GM19025 (cell line): Measurements from ENCODE around the gene PRR20C.
"Not testable (repeated sequence)": the region's sequence is repeated elsewhere in the genome, so short reads cannot be mapped to it uniquely, and the experiment has no call there.

Experiments used
- ATAC-seq: cut with Tn5 transposase; IDR thresholded peaks from one replicate; pipeline ENCODE4 v1.9.1; 2021; ENCODE audit warnings: mild to moderate bottlenecking, low read depth, moderate library complexity; ENCODE audit not compliant: unreplicated experiment

The PRR20C gene

GRCh38 chr13:57153761-57154160 lies at the start of gene PRR20C:
TSS of gene PRR20C (plus strand) at chr13:57154061. CDS start at chr13:57154448, 387 bp downstream.
- ATAC-seq = not testable (repeated sequence)

GRCh38 chr13:57114945-57115344 lies 38.9 kb upstream of the PRR20C start:
- no peak for ATAC-seq

GRCh38 chr13:57123681-57124080 lies 30.2 kb upstream of the PRR20C start:
- ATAC-seq = no peak

- ATAC-seq = no peak
Observed at GRCh38 chr13:57128909-57129308, 25.0 kb upstream of the PRR20C start.

GRCh38 chr13:57136093-57136492 lies 17.8 kb upstream of the PRR20C start:
- ATAC-seq = no peak

- ATAC-seq = no peak
Observed at GRCh38 chr13:57137585-57137984, 16.3 kb upstream of the PRR20C start.

- no peak for ATAC-seq
Observed at GRCh38 chr13:57138988-57139387, 14.9 kb upstream of the PRR20C start.

GRCh38 chr13:57139781-57140180 lies 14.1 kb upstream of the PRR20C start:
- not testable (repeated sequence) for ATAC-seq

- not testable (repeated sequence) for ATAC-seq
Observed at GRCh38 chr13:57140235-57140968, 13.5 kb upstream of the PRR20C start, which contains the start of gene PRR20A. TSS of gene PRR20A (plus strand) at chr13:57140918. CDS start at chr13:57141305, 387 bp downstream.

GRCh38 chr13:57147188-57147587 lies 6.7 kb upstream of the PRR20C start, which contains the start of gene PRR20B:
TSS of gene PRR20B (plus strand) at chr13:57147488. CDS start at chr13:57147875, 387 bp downstream.
- not testable (repeated sequence) for ATAC-seq

- not testable (repeated sequence) for ATAC-seq
Observed at GRCh38 chr13:57148106-57148505, 5.8 kb upstream of the PRR20C start.

GRCh38 chr13:57160332-57160731 lies 6.5 kb downstream of the PRR20C start, which contains the start of gene PRR20D:
TSS of gene PRR20D (plus strand) at chr13:57160632. CDS start at chr13:57161019, 387 bp downstream.
- ATAC-seq = not testable (repeated sequence)

GRCh38 chr13:57166897-57167296 lies 13.0 kb downstream of the PRR20C start, which contains the start of gene PRR20E:
TSS of gene PRR20E (plus strand) at chr13:57167197. CDS start at chr13:57167584, 387 bp downstream.
- not testable (repeated sequence) for ATAC-seq

GRCh38 chr13:57191667-57192066 lies 37.8 kb downstream of the PRR20C start:
- ATAC-seq = no peak
